Measurements from ENCODE around the gene UMOD. TPM values are rescaled to one million over a fixed set of nuclear protein-coding genes. Genes with fewer than 3 reads are reported as not detected.
A peak's percentile ranks its signal among the peaks of the same experiment; 100 is the strongest.

Gene UMOD
- total and polyA plus RNA-seq, 2 experiments from 2014 or later = not detected

- Histone ChIP-seq H3K9me3 (ENCODE audit: low read depth) (no peaks in the 10 kb centered on the region), H3K27ac (no peak overlapping the region), H4K20me1 (ENCODE audit: insufficient read depth, poor library complexity, severe bottlenecking) (no peaks in the 10 kb centered on the region), H3K4me1 (ENCODE audit: insufficient read depth) (no peaks in the 10 kb centered on the region), H3K36me3 (replicated peaks; ENCODE audit: insufficient read depth, low read depth) (no peaks in the 10 kb centered on the region), H3K4me3 (no peak overlapping the region), H2AFZ (no peak overlapping the region), H3K4me2 (no peak overlapping the region), H3K9me2 (replicated peaks; ENCODE audit: insufficient read depth) (no peaks in the 10 kb centered on the region), H3K79me2 (no peaks in the 10 kb centered on the region), H3K27me3 (peaks cover 9% of the 10 kb centered on the region)
- 73% methylated on average over 2 of the region's 2 CpGs for WGBS (ENCODE audit: low lambda C conversion rate, missing lambda C conversion rate)
- DNase-seq (ENCODE audit: low spot score) = no peak
- TF ChIP-seq CTCF (IDR thresholded peaks at IDR 0.05; ENCODE audit: poor library complexity) = no peak
- no peak for TF ChIP-seq EZH2phosphoT487 (IDR thresholded peaks at IDR 0.05; ENCODE audit: low read depth, severe bottlenecking, unreplicated experiment)
Observed at GRCh38 chr16:20363191-20363590, 10.7 kb upstream of the UMOD start.

GRCh38 chr16:20359997-20360396 lies 7.5 kb upstream of the UMOD start:
- Histone ChIP-seq H3K4me3 (no peak overlapping the region), H3K36me3 (replicated peaks; ENCODE audit: insufficient read depth, low read depth) (no peaks in the 10 kb centered on the region), H3K79me2 (no peaks in the 10 kb centered on the region), H3K27me3 (peaks cover 9% of the 10 kb centered on the region), H3K4me1 (ENCODE audit: insufficient read depth) (no peaks in the 10 kb centered on the region), H3K9me3 (ENCODE audit: low read depth) (no peaks in the 10 kb centered on the region), H3K9me2 (replicated peaks; ENCODE audit: insufficient read depth) (no peaks in the 10 kb centered on the region), H3K27ac (no peak overlapping the region), H3K4me2 (no peak overlapping the region), H4K20me1 (ENCODE audit: insufficient read depth, poor library complexity, severe bottlenecking) (no peaks in the 10 kb centered on the region), H2AFZ (no peak overlapping the region)
- peak; percentile 10 for DNase-seq (ENCODE audit: low spot score)
- WGBS (ENCODE audit: low lambda C conversion rate, missing lambda C conversion rate) = 34% methylated on average over 2 of the region's 2 CpGs
- TF ChIP-seq CTCF (IDR thresholded peaks at IDR 0.05; ENCODE audit: poor library complexity) (peak; percentile 21), EZH2phosphoT487 (IDR thresholded peaks at IDR 0.05; ENCODE audit: low read depth, severe bottlenecking, unreplicated experiment) (no peak), EZH2 (IDR thresholded peaks at IDR 0.05; ENCODE audit: borderline replicate concordance) (no peak)

- no peaks in the 10 kb centered on the region for H3K4me1 ChIP-seq (ENCODE audit: insufficient read depth)
- H3K4me2 ChIP-seq = no peak overlapping the region
- no peak overlapping the region for H3K27ac ChIP-seq
- peaks cover 6% of the 10 kb centered on the region for H3K27me3 ChIP-seq
- no peaks in the 10 kb centered on the region for H3K9me3 ChIP-seq (ENCODE audit: low read depth)
- H3K4me3 ChIP-seq = no peak overlapping the region
- no peaks in the 10 kb centered on the region for H3K36me3 ChIP-seq (replicated peaks; ENCODE audit: insufficient read depth, low read depth)
- H2AFZ ChIP-seq = no peak overlapping the region
- DNase-seq (ENCODE audit: low spot score) = no peak
- H3K9me2 ChIP-seq (replicated peaks; ENCODE audit: insufficient read depth) = no peaks in the 10 kb centered on the region
- TF ChIP-seq CTCF (IDR thresholded peaks at IDR 0.05; ENCODE audit: poor library complexity) = no peak
- no peak for TF ChIP-seq EZH2 (IDR thresholded peaks at IDR 0.05; ENCODE audit: borderline replicate concordance)
- no peak for TF ChIP-seq EZH2phosphoT487 (IDR thresholded peaks at IDR 0.05; ENCODE audit: low read depth, severe bottlenecking, unreplicated experiment)
- WGBS (ENCODE audit: low lambda C conversion rate, missing lambda C conversion rate) = 74% methylated on average over 7 of the region's 7 CpGs
- H3K79me2 ChIP-seq = no peaks in the 10 kb centered on the region
- H4K20me1 ChIP-seq (ENCODE audit: insufficient read depth, poor library complexity, severe bottlenecking) = no peaks in the 10 kb centered on the region
Observed at GRCh38 chr16:20355114-20355782, 2.7 kb upstream of the UMOD start.

Measured in hepatocyte (in vitro differentiated cells).